Vagina (tissue), 2 donors: ENCODE measurements around the gene SLC12A1. TPM values are rescaled to one million over a fixed set of nuclear protein-coding genes. Genes with fewer than 3 reads are reported as not detected.

ENCODE experiments used
- DNase-seq, 2 donors: peaks; one replicate each; pipeline ENCODE4 v3.0.0-alpha.2; 2017; ENCODE audit errors: extremely low spot score in 2 of 2
- H3K27ac ChIP-seq: fragments of 200-600 bp; sonication (generic); one replicate; pipeline ENCODE4 v1.5.1; 2019
- H3K27me3 ChIP-seq: fragments of 200-600 bp; sonication (generic); one replicate; pipeline ENCODE4 v1.5.1; 2019
- H3K36me3 ChIP-seq, 2 donors: fragments of 200-600 bp; sonication (generic); one replicate each; pipeline ENCODE4 v1.5.1; 2017 to 2019
- H3K4me1 ChIP-seq: fragments of 200-600 bp; sonication (generic); one replicate; pipeline ENCODE4 v1.5.1; 2019
- H3K4me3 ChIP-seq, 2 donors: fragments of 200-600 bp; sonication (generic); 1 replicate in 1 of 2; 2 replicates in 1 of 2; pipeline ENCODE4 v1.5.1; 2016 to 2019
- H3K9me3 ChIP-seq: fragments of 200-600 bp; sonication (generic); one replicate; pipeline ENCODE4 v1.5.1; 2019
- POLR2A ChIP-seq, 2 donors: fragments of 450-650 bp; IDR thresholded peaks; one replicate each; pipeline ENCODE4 v1.6.1; 2017; ENCODE audit warnings: antibody characterized with exemption in 2 of 2, mild to moderate bottlenecking in 2 of 2, moderate library complexity in 2 of 2
- POLR2AphosphoS5 ChIP-seq, 2 donors: sonication (generic); formaldehyde crosslinking; IDR thresholded peaks; one replicate each; pipeline ENCODE4 v1.9.0; 2017; ENCODE audit warnings: antibody characterized with exemption in 2 of 2, mild to moderate bottlenecking in 2 of 2, low read depth in 1 of 2; ENCODE audit not compliant: insufficient read depth in 1 of 2
- intact Hi-C: fragments of 100-400 bp; cut with DNase I; formaldehyde crosslinking; loops from one replicate; pipeline ENCODE4 v1.15.1; 2023
- total RNA-seq: library from RNA; depleted of rRNA; stranded (reverse); fragments of >200 nt; gene quantifications from one replicate; pipeline ENCODE4 v1.2.3, GENCODE V29; 2016
- TF ChIP-seq, protein P1 (sequence below), 3 experiments: fragments of 450-650 bp in 2 of 3; fragments of 200-600 bp in 1 of 3; sonication (generic) in 1 of 3; IDR thresholded peaks; one replicate each; pipeline ENCODE4 v1.5.1; 2017 to 2019; ENCODE audit warnings: antibody characterized with exemption in 3 of 3, mild to moderate bottlenecking in 2 of 3, moderate library complexity in 2 of 3

Gene SLC12A1
- total RNA-seq, 1 donor from 2014 or later, result not detected

DNA sequence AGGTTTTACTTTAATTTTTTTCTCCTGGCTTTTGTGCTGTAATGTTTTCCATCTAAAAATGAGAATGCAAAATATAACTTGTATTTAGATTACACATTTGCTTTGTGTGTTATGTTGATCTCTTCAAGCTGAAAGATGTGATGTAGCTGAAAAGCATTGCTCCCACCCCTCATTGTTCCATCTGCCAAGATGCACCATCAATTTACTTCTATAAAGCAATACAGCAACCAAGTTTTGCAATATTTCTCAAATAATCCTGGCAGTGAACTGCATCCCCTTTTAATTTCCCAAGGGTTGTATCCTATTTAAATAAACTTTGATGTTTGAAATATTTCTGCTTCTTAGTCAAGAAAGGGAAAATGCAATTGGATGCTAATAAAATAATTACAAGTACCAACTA lies 72.6 kb downstream of the SLC12A1 start:
- no peak overlapping the region for H3K27ac ChIP-seq
- intact Hi-C loops, result no loop called here
- TF ChIP-seq, protein P1, sequence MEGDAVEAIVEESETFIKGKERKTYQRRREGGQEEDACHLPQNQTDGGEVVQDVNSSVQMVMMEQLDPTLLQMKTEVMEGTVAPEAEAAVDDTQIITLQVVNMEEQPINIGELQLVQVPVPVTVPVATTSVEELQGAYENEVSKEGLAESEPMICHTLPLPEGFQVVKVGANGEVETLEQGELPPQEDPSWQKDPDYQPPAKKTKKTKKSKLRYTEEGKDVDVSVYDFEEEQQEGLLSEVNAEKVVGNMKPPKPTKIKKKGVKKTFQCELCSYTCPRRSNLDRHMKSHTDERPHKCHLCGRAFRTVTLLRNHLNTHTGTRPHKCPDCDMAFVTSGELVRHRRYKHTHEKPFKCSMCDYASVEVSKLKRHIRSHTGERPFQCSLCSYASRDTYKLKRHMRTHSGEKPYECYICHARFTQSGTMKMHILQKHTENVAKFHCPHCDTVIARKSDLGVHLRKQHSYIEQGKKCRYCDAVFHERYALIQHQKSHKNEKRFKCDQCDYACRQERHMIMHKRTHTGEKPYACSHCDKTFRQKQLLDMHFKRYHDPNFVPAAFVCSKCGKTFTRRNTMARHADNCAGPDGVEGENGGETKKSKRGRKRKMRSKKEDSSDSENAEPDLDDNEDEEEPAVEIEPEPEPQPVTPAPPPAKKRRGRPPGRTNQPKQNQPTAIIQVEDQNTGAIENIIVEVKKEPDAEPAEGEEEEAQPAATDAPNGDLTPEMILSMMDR (IDR thresholded peaks at IDR 0.05), result no peak
- TF ChIP-seq POLR2A (IDR thresholded peaks at IDR 0.05) (no peak), POLR2AphosphoS5 (IDR thresholded peaks at IDR 0.05; ENCODE audit: insufficient read depth in 1 of 2, low read depth in 1 of 2) (no peak)

DNA sequence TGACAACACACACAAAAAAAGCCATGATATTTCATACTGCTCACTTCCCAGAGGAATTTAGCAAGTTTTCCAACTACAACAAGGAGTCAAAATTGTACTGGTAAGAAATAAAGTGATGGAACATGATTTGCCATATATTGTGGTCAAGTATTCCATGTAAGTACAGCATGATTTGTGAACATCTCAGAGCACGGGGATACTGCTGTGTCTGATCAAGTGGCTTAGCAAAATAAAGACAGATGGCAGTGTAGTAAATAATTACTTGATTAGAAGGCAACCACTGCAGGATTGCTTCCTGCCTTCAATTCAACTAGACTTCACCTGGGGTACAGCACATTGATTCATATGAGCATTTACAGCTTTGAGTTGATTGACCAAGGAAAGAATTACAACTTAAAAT lies 73.5 kb downstream of the SLC12A1 start:
- intact Hi-C loops, result no loop called here
- H3K9me3 ChIP-seq, result no peaks in the 10 kb centered on the region
- TF ChIP-seq POLR2A (IDR thresholded peaks at IDR 0.05), result no peak
- TF ChIP-seq, protein P1 (IDR thresholded peaks at IDR 0.05), result no peak
- no peak for TF ChIP-seq POLR2AphosphoS5 (IDR thresholded peaks at IDR 0.05; ENCODE audit: insufficient read depth in 1 of 2, low read depth in 1 of 2)

More for the DNA sequence above, 72.6 kb downstream of the SLC12A1 start:
- H3K9me3 ChIP-seq, result no peaks in the 10 kb centered on the region
- no peak for DNase-seq
- no peaks in the 10 kb centered on the region for H3K27me3 ChIP-seq
- H3K36me3 ChIP-seq, result no peaks in the 10 kb centered on the region
- H3K4me3 ChIP-seq, result no peak overlapping the region
- H3K4me1 ChIP-seq, result no peaks in the 10 kb centered on the region

DNA sequence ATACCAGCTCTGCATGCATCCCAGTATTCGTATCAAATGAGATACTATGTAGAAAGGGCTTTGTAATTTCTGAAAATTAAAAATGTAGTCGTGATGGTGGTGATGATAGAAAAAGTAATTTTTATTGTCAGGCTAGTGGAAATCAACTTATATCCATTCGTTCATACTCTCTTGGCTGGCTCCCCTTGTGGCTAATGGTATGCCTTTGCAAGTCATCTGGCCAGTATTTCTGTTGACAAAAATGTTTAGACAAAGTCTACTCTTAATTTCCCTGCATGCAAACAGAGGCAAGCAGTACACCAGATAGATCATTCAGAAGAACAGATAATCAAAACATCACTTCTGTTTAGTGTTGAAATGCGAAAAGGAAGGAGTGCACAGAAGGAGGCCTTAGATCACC lies 75.6 kb downstream of the SLC12A1 start:
- intact Hi-C loops, result no loop called here
- peaks cover 6% of the 10 kb centered on the region for H3K4me1 ChIP-seq
- no peaks in the 10 kb centered on the region for H3K27me3 ChIP-seq
- no peak for DNase-seq
- TF ChIP-seq, protein P1 (IDR thresholded peaks at IDR 0.05), result no peak
- no peak overlapping the region for H3K4me3 ChIP-seq
- H3K36me3 ChIP-seq, result no peaks in the 10 kb centered on the region
- no peak overlapping the region for H3K27ac ChIP-seq
- no peaks in the 10 kb centered on the region for H3K9me3 ChIP-seq

More for the DNA sequence above, 73.5 kb downstream of the SLC12A1 start:
- Histone ChIP-seq H3K4me3 (no peak overlapping the region), H3K4me1 (no peaks in the 10 kb centered on the region), H3K27ac (no peak overlapping the region), H3K27me3 (no peaks in the 10 kb centered on the region), H3K36me3 (no peaks in the 10 kb centered on the region)
- no peak for DNase-seq

DNA sequence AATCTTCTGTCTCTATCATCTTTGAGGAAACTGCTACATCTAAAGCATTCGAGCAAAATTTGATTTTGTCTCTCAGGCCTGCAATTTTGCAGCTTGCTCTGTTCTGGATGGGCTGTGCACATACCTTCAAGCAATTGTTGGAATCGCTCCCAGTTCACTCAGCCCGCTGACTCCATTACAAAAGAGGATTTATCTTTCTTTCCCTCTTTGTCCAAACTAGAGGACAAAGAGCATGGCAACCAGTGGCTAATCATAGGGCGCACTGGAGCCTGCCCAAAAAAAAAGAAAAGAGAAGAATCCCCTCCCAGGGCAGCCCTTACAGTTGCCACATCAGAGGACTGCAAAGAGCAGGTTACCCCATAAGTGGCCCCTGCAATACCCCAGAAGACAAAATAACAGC lies 76.1 kb downstream of the SLC12A1 start:
- TF ChIP-seq, protein P1 (IDR thresholded peaks at IDR 0.05), result no peak
- TF ChIP-seq POLR2A (IDR thresholded peaks at IDR 0.05) (no peak), POLR2AphosphoS5 (IDR thresholded peaks at IDR 0.05; ENCODE audit: insufficient read depth in 1 of 2, low read depth in 1 of 2) (no peak)

DNA sequence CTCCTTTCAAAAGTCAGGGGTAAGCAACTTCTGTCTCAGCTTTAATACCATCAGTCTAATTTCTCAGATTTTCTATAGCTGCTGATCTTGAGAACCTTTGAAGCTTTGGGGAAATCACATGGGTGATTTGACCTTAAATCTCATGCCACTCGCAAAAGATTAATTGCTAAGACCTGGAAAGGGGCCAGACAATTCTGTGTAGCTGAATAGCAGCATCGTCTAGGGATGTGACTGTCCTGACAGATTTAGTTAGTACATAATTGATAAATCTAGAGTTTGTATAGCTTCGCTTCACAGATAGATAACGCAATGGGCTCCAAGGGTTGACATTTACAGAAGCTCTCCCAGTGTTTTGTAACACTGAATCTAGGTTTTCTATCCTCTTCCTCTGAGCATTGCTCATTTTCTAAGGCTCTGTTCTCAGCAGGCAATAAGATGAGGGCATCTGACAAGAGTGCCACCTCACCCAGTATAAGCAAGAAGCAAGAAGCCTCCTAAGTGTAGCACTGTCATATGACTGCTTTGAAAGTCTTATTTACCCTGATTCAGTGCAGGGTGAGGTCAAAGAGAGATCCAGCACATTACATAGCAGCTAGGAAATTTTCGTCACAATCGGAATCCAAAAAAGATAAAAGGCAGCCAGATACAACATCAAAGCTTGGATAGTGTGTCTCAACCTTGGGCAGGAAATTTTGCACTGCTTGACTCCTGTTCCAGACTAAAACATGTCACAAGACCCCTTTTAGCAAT lies 77.5 kb downstream of the SLC12A1 start:
- intact Hi-C loops, result no loop called here
- TF ChIP-seq, protein P1 (IDR thresholded peaks at IDR 0.05), result no peak
- no peaks in the 10 kb centered on the region for H3K9me3 ChIP-seq
- H3K27me3 ChIP-seq, result no peaks in the 10 kb centered on the region
- peaks cover 6% of the 10 kb centered on the region for H3K4me1 ChIP-seq
- H3K4me3 ChIP-seq, result no peak overlapping the region
- no peaks in the 10 kb centered on the region for H3K36me3 ChIP-seq
- DNase-seq, result no peak
- H3K27ac ChIP-seq, result no peak overlapping the region

More for the DNA sequence above, 76.1 kb downstream of the SLC12A1 start:
- no peak overlapping the region for H3K27ac ChIP-seq
- no peaks in the 10 kb centered on the region for H3K27me3 ChIP-seq
- intact Hi-C loops, result no loop called here
- no peaks in the 10 kb centered on the region for H3K36me3 ChIP-seq
- H3K4me1 ChIP-seq, result peaks cover 6% of the 10 kb centered on the region
- no peak overlapping the region for H3K4me3 ChIP-seq
- no peaks in the 10 kb centered on the region for H3K9me3 ChIP-seq
- no peak for DNase-seq
